SH-SY5Y (cell line): ENCODE data around the gene MAN1C1.

Experiments used
- GATA2 ChIP-seq: IDR thresholded peaks from 2 replicates; pipeline ENCODE4 v1.6.1; 2011; ENCODE audit warnings: mild to moderate bottlenecking, low read depth, low read length
- GATA3 ChIP-seq: IDR thresholded peaks from 2 replicates; pipeline ENCODE4 v1.6.1; 2011; ENCODE audit warnings: low read depth, mild to moderate bottlenecking, low read length, moderate library complexity

DNA sequence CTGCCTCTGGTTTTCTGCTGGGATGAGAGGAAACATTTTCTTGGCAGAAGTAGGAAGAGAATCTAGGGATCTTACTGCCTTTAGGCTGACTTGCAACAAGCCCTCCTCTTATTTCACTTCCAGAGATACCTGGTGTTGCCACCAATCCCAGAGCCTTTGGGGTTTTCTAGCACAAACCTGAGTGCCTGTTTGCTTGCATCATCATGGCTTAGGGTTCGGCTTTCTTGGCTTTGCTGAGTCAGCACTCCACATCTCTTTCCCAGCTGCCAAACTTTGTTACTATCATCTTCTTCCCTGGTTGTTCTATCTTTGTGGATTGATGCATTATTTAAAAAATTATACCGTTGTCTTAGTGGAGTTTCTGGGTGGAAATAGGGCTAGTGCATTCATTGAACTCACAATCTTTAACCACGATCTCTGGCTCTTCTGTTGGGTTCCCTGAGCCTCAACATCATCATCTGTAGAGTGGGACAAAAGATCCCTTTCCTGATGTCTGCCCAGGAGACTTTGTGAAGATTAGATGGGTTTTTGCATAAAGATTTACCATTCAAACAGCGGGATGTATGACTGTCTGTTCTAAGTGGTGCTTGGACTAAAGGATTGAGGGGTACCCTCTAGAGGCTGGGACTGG is 106.8 kb downstream of the MAN1C1 start:
- TF ChIP-seq GATA3: no peak
- TF ChIP-seq GATA2: no peak
